K562 (cell line): ENCODE measurements around the gene C21orf58. TPM values are rescaled to one million over a fixed set of nuclear protein-coding genes. Genes with fewer than 3 reads are reported as not detected.

Experiments
- PHB2 ChIP-seq: fragments of 450-650 bp; IDR thresholded peaks from 2 replicates; pipeline ENCODE4 v1.6.1; 2017; ENCODE audit warnings: low read depth
- POLR2G ChIP-seq: fragments of 200-400 bp; formaldehyde crosslinking; IDR thresholded peaks from 2 replicates; pipeline ENCODE4 v1.6.1; 2017; ENCODE audit warnings: low read depth, mild to moderate bottlenecking, antibody characterized with exemption, low read length, moderate library complexity
- SMARCA4 ChIP-seq: fragments of 450-650 bp; IDR thresholded peaks from 2 replicates; pipeline ENCODE4 v1.6.1; 2016
- ZFP1 ChIP-seq: fragments of 450-650 bp; formaldehyde crosslinking; IDR thresholded peaks from 2 replicates; pipeline ENCODE4 v1.4.0; 2020; ENCODE audit warnings: mild to moderate bottlenecking, mixed read lengths
- ZNF124 ChIP-seq: sonication (generic); formaldehyde crosslinking; IDR thresholded peaks from 2 replicates; pipeline ENCODE4 v1.8.1; 2022; ENCODE audit warnings: missing genetic modification reagents
- ZNF184 ChIP-seq: sonication (generic); formaldehyde crosslinking; IDR thresholded peaks from 2 replicates; pipeline ENCODE4 v1.5.0; 2020; ENCODE audit warnings: missing genetic modification reagents
- polyA plus RNA-seq, 8 experiments: library from polyadenylated mRNA; depleted of rRNA in 4 of 8; stranded (reverse) in 5 of 8; unstranded in 3 of 8; fragments of >200 nt; fragmentation: Nextera tagmentation in 2 of 8; fragmentation: Illumina TruSeq in 1 of 8; extraction: Ambion mirVana in 2 of 8; extraction: Trizol in 1 of 8; gene quantifications; 2 replicates each; pipeline versions ENCODE4 v1.2.1 to v1.2.3, GENCODE V29; 2011 to 2014; ENCODE audit warnings: inconsistent platforms in 1 of 8, missing spikeins in 1 of 8
- total RNA-seq, 7 experiments: library from RNA; depleted of rRNA in 6 of 7; stranded (reverse); fragments of >200 nt in 6 of 7; fragmentation: Illumina TruSeq in 2 of 7; extraction: Trizol in 2 of 7; gene quantifications; 2 replicates each; pipeline versions ENCODE4 v1.2.1 to v1.2.3, GENCODE V29; 2011 to 2021; ENCODE audit warnings: low replicate concordance in 1 of 7
- TF ChIP-seq, protein P1 (sequence below): sonication (generic); formaldehyde crosslinking; IDR thresholded peaks from 2 replicates; pipeline ENCODE4 v1.8.0; 2023; ENCODE audit warnings: mild to moderate bottlenecking, missing genetic modification reagents
- TF ChIP-seq, protein P2 (sequence below): fragments of 450-650 bp; IDR thresholded peaks from 2 replicates; pipeline ENCODE4 v1.6.1; 2016; ENCODE audit warnings: borderline replicate concordance
- TF ChIP-seq, protein P3 (sequence below): fragments of 200-600 bp; sonication (generic); IDR thresholded peaks from one replicate; pipeline ENCODE4 v1.6.1; 2012; ENCODE audit warnings: mild to moderate bottlenecking, low read depth, low read length, inconsistent platforms
- TF ChIP-seq, protein P4 (sequence below): fragments of 250-450 bp; sonication (Bioruptor Pico); IDR thresholded peaks from 2 replicates; pipeline ENCODE4 v1.8.0; 2022; ENCODE audit warnings: inconsistent platforms

The C21orf58 gene
- total and polyA plus RNA-seq, 9 of the 15 experiments (the other 6 are each of a cell fraction or from before 2014, with no cell fraction given), result 1.2 to 30.5 (median 12.4) TPM

GRCh38 chr21:46336603-46337002 is 12.9 kb upstream of the C21orf58 start (continued):
- TF ChIP-seq, protein P1, sequence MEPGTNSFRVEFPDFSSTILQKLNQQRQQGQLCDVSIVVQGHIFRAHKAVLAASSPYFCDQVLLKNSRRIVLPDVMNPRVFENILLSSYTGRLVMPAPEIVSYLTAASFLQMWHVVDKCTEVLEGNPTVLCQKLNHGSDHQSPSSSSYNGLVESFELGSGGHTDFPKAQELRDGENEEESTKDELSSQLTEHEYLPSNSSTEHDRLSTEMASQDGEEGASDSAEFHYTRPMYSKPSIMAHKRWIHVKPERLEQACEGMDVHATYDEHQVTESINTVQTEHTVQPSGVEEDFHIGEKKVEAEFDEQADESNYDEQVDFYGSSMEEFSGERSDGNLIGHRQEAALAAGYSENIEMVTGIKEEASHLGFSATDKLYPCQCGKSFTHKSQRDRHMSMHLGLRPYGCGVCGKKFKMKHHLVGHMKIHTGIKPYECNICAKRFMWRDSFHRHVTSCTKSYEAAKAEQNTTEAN (CRISPR knock-in tag), result no peak
- no peak for TF ChIP-seq ZFP1 (CRISPR knock-in tag)
- TF ChIP-seq, protein P2, sequence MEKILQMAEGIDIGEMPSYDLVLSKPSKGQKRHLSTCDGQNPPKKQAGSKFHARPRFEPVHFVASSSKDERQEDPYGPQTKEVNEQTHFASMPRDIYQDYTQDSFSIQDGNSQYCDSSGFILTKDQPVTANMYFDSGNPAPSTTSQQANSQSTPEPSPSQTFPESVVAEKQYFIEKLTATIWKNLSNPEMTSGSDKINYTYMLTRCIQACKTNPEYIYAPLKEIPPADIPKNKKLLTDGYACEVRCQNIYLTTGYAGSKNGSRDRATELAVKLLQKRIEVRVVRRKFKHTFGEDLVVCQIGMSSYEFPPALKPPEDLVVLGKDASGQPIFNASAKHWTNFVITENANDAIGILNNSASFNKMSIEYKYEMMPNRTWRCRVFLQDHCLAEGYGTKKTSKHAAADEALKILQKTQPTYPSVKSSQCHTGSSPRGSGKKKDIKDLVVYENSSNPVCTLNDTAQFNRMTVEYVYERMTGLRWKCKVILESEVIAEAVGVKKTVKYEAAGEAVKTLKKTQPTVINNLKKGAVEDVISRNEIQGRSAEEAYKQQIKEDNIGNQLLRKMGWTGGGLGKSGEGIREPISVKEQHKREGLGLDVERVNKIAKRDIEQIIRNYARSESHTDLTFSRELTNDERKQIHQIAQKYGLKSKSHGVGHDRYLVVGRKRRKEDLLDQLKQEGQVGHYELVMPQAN, result no peak
- no peak for TF ChIP-seq ZNF184 (CRISPR knock-in tag)
- TF ChIP-seq SMARCA4, result no peak
- TF ChIP-seq, protein P3, sequence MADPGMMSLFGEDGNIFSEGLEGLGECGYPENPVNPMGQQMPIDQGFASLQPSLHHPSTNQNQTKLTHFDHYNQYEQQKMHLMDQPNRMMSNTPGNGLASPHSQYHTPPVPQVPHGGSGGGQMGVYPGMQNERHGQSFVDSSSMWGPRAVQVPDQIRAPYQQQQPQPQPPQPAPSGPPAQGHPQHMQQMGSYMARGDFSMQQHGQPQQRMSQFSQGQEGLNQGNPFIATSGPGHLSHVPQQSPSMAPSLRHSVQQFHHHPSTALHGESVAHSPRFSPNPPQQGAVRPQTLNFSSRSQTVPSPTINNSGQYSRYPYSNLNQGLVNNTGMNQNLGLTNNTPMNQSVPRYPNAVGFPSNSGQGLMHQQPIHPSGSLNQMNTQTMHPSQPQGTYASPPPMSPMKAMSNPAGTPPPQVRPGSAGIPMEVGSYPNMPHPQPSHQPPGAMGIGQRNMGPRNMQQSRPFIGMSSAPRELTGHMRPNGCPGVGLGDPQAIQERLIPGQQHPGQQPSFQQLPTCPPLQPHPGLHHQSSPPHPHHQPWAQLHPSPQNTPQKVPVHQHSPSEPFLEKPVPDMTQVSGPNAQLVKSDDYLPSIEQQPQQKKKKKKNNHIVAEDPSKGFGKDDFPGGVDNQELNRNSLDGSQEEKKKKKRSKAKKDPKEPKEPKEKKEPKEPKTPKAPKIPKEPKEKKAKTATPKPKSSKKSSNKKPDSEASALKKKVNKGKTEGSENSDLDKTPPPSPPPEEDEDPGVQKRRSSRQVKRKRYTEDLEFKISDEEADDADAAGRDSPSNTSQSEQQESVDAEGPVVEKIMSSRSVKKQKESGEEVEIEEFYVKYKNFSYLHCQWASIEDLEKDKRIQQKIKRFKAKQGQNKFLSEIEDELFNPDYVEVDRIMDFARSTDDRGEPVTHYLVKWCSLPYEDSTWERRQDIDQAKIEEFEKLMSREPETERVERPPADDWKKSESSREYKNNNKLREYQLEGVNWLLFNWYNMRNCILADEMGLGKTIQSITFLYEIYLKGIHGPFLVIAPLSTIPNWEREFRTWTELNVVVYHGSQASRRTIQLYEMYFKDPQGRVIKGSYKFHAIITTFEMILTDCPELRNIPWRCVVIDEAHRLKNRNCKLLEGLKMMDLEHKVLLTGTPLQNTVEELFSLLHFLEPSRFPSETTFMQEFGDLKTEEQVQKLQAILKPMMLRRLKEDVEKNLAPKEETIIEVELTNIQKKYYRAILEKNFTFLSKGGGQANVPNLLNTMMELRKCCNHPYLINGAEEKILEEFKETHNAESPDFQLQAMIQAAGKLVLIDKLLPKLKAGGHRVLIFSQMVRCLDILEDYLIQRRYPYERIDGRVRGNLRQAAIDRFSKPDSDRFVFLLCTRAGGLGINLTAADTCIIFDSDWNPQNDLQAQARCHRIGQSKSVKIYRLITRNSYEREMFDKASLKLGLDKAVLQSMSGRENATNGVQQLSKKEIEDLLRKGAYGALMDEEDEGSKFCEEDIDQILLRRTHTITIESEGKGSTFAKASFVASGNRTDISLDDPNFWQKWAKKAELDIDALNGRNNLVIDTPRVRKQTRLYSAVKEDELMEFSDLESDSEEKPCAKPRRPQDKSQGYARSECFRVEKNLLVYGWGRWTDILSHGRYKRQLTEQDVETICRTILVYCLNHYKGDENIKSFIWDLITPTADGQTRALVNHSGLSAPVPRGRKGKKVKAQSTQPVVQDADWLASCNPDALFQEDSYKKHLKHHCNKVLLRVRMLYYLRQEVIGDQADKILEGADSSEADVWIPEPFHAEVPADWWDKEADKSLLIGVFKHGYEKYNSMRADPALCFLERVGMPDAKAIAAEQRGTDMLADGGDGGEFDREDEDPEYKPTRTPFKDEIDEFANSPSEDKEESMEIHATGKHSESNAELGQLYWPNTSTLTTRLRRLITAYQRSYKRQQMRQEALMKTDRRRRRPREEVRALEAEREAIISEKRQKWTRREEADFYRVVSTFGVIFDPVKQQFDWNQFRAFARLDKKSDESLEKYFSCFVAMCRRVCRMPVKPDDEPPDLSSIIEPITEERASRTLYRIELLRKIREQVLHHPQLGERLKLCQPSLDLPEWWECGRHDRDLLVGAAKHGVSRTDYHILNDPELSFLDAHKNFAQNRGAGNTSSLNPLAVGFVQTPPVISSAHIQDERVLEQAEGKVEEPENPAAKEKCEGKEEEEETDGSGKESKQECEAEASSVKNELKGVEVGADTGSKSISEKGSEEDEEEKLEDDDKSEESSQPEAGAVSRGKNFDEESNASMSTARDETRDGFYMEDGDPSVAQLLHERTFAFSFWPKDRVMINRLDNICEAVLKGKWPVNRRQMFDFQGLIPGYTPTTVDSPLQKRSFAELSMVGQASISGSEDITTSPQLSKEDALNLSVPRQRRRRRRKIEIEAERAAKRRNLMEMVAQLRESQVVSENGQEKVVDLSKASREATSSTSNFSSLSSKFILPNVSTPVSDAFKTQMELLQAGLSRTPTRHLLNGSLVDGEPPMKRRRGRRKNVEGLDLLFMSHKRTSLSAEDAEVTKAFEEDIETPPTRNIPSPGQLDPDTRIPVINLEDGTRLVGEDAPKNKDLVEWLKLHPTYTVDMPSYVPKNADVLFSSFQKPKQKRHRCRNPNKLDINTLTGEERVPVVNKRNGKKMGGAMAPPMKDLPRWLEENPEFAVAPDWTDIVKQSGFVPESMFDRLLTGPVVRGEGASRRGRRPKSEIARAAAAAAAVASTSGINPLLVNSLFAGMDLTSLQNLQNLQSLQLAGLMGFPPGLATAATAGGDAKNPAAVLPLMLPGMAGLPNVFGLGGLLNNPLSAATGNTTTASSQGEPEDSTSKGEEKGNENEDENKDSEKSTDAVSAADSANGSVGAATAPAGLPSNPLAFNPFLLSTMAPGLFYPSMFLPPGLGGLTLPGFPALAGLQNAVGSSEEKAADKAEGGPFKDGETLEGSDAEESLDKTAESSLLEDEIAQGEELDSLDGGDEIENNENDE, result no peak
- TF ChIP-seq ZNF124 (CRISPR knock-in tag), result no peak
- no peak for TF ChIP-seq PHB2
- no peak for TF ChIP-seq POLR2G
- TF ChIP-seq, protein P4, sequence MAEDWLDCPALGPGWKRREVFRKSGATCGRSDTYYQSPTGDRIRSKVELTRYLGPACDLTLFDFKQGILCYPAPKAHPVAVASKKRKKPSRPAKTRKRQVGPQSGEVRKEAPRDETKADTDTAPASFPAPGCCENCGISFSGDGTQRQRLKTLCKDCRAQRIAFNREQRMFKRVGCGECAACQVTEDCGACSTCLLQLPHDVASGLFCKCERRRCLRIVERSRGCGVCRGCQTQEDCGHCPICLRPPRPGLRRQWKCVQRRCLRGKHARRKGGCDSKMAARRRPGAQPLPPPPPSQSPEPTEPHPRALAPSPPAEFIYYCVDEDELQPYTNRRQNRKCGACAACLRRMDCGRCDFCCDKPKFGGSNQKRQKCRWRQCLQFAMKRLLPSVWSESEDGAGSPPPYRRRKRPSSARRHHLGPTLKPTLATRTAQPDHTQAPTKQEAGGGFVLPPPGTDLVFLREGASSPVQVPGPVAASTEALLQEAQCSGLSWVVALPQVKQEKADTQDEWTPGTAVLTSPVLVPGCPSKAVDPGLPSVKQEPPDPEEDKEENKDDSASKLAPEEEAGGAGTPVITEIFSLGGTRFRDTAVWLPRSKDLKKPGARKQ (CRISPR knock-in tag), result no peak
